Measurements from ENCODE around the gene SIAH2. TPM values are rescaled to one million over a fixed set of nuclear protein-coding genes. Genes with fewer than 3 reads are reported as not detected.
A peak's percentile ranks its signal among the peaks of the same experiment; 100 is the strongest.

SIAH2 gene
- total RNA-seq, 1 experiment from 2014 or later, result 25.8 TPM

GRCh38 chr3:150773616-150774192 lies 10.7 kb upstream of the SIAH2 start:
- DNase-seq (ENCODE audit: low spot score), result no peak

- DNase-seq (ENCODE audit: low spot score), result no peak
These were observed 8.6 kb upstream of the SIAH2 start for GRCh38 chr3:150771600-150771999.

GRCh38 chr3:150770681-150771080 lies 7.7 kb upstream of the SIAH2 start:
- DNase-seq (ENCODE audit: low spot score), result no peak

- DNase-seq (ENCODE audit: low spot score), result no peak
These were observed 3.8 kb upstream of the SIAH2 start for GRCh38 chr3:150766742-150767141.

GRCh38 chr3:150765949-150766720 lies 3.2 kb upstream of the SIAH2 start:
- DNase-seq (ENCODE audit: low spot score), result peak; percentile 75

- no peak for DNase-seq (ENCODE audit: low spot score)
These were observed 2.0 kb upstream of the SIAH2 start for GRCh38 chr3:150764967-150765366.

- DNase-seq (ENCODE audit: low spot score), result no peak
These were observed 1.6 kb upstream of the SIAH2 start for GRCh38 chr3:150764566-150764965.

GRCh38 chr3:150763841-150764483 lies 993 bp upstream of the SIAH2 start:
- peak; percentile 57 for DNase-seq (ENCODE audit: low spot score)

- no peak for DNase-seq (ENCODE audit: low spot score)
These were observed 277 bp downstream of the SIAH2 start for GRCh38 chr3:150762662-150763121.

- peak; percentile 65 for DNase-seq (ENCODE audit: low spot score)
These were observed 923 bp downstream of the SIAH2 start for GRCh38 chr3:150761831-150762661.

GRCh38 chr3:150760431-150761200 lies 2.4 kb downstream of the SIAH2 start:
- DNase-seq (ENCODE audit: low spot score), result no peak

GRCh38 chr3:150759947-150760346 lies 3.0 kb downstream of the SIAH2 start:
- DNase-seq (ENCODE audit: low spot score), result no peak

- no peak for DNase-seq (ENCODE audit: low spot score)
These were observed 3.6 kb downstream of the SIAH2 start for GRCh38 chr3:150759319-150759718.

GRCh38 chr3:150757768-150758167 lies 5.2 kb downstream of the SIAH2 start:
- no peak for DNase-seq (ENCODE audit: low spot score)

GRCh38 chr3:150757364-150757763 lies 5.6 kb downstream of the SIAH2 start:
- no peak for DNase-seq (ENCODE audit: low spot score)

GRCh38 chr3:150756491-150757059 lies 6.4 kb downstream of the SIAH2 start:
- DNase-seq (ENCODE audit: low spot score), result no peak

- DNase-seq (ENCODE audit: low spot score), result no peak
These were observed 7.1 kb downstream of the SIAH2 start for GRCh38 chr3:150755902-150756301.

GRCh38 chr3:150754896-150755295 lies 8.1 kb downstream of the SIAH2 start:
- no peak for DNase-seq (ENCODE audit: low spot score)

GRCh38 chr3:150751781-150752263 lies 11.1 kb downstream of the SIAH2 start:
- no peak for DNase-seq (ENCODE audit: low spot score)

- no peak for DNase-seq (ENCODE audit: low spot score)
These were observed 13.7 kb downstream of the SIAH2 start for GRCh38 chr3:150749255-150749654.

GRCh38 chr3:150748684-150749047 lies 14.3 kb downstream of the SIAH2 start:
- no peak for DNase-seq (ENCODE audit: low spot score)

All from A172 (cell line).